Endothelial cell of umbilical vein (primary cell): ENCODE measurements around the gene EEIG1. TPM values are rescaled to one million over a fixed set of nuclear protein-coding genes. Genes with fewer than 3 reads are reported as not detected.

ENCODE experiments used
- BruUV-seq: library from RNA; stranded (reverse); fragments of 400-500 nt; replicated peaks from 2 replicates; lab custom pipeline; 2021; lab: Mats Ljungman, UMichigan
- CTCF ChIA-PET: fragments of 300-600, 350-600 bp; sonication (Branson Sonifier 250); formaldehyde crosslinking; loops from one replicate; lab custom pipeline; 2021; ENCODE audit warnings: antibody characterized with exemption, inconsistent platforms; lab: Charles Lee
- POLR2A ChIA-PET: fragments of 300-600, 350-600 bp; sonication (Branson Sonifier 250); formaldehyde crosslinking; loops from one replicate; lab custom pipeline; 2021; ENCODE audit warnings: antibody characterized with exemption, inconsistent platforms; lab: Charles Lee
- DNase-seq: peaks from one replicate; pipeline ENCODE4 v3.0.0-alpha.2; 2011; ENCODE audit warnings: low read depth, low spot score
- FAIRE-seq: peaks from 2 replicates; lab custom pipeline; 2011; peaks lifted over from hg19 to GRCh38; lab: Jason Lieb, UNC
- H2AFZ ChIP-seq: 2 replicates; pipeline ENCODE4 v1.6.0; 2012; ENCODE audit warnings: low read depth, low read length, control low read depth, inconsistent platforms
- H3K27ac ChIP-seq: 2 replicates; pipeline ENCODE4 v1.5.1; 2011; ENCODE audit warnings: low read depth, mild to moderate bottlenecking, control low read depth, low read length, moderate library complexity; ENCODE audit not compliant: insufficient read depth
- H3K27me3 ChIP-seq, 2 experiments: 2 replicates each; pipeline versions ENCODE4 v1.6.0 to v1.6.1; 2011; ENCODE audit warnings: low read length in 2 of 2, mixed read lengths in 1 of 2; ENCODE audit not compliant: control insufficient read depth in 2 of 2, insufficient read depth in 2 of 2
- H3K36me3 ChIP-seq, 2 experiments: 2 replicates in 1 of 2; 3 replicates in 1 of 2; pipeline ENCODE4 v1.5.1; 2011; ENCODE audit warnings: low read length in 2 of 2, mild to moderate bottlenecking in 1 of 2, moderate library complexity in 1 of 2; ENCODE audit not compliant: control insufficient read depth in 2 of 2, insufficient read depth in 2 of 2; ENCODE audit errors: extremely low read depth in 1 of 2
- H3K4me1 ChIP-seq: 3 replicates; pipeline ENCODE4 v1.5.1; 2011; ENCODE audit warnings: mild to moderate bottlenecking, low read length; ENCODE audit not compliant: control insufficient read depth, insufficient read depth; ENCODE audit errors: extremely low read depth
- H3K4me2 ChIP-seq: 2 replicates; pipeline ENCODE4 v1.6.1; 2011; ENCODE audit warnings: low read length, control low read depth, mixed read lengths; ENCODE audit not compliant: insufficient read depth
- H3K4me3 ChIP-seq, 3 experiments: fragments of 200-600 bp in 1 of 3; sonication (generic), shearing (Covaris generic) in 1 of 3; replicated peaks in 1 of 3; 2 replicates each; pipeline ENCODE4 v1.5.1; 2011 to 2016; ENCODE audit warnings: control low read depth in 3 of 3, low read length in 3 of 3, mild to moderate bottlenecking in 2 of 3, inconsistent platforms in 1 of 3, low read depth in 1 of 3, moderate library complexity in 1 of 3; ENCODE audit not compliant: insufficient read depth in 1 of 3
- H3K79me2 ChIP-seq: 2 replicates; pipeline ENCODE4 v1.6.0; 2012; ENCODE audit warnings: low read length, inconsistent platforms; ENCODE audit not compliant: control insufficient read depth, insufficient read depth
- H3K9ac ChIP-seq: replicated peaks from 2 replicates; pipeline ENCODE3; 2011; ENCODE audit warnings: low read length, control low read depth; ENCODE audit not compliant: insufficient read depth; ENCODE audit errors: extremely low read depth
- H3K9me1 ChIP-seq: replicated peaks from 3 replicates; pipeline ENCODE4 v1.6.0; 2011; ENCODE audit warnings: mild to moderate bottlenecking, low read length; ENCODE audit not compliant: control insufficient read depth, insufficient read depth; ENCODE audit errors: extremely low read depth
- H3K9me3 ChIP-seq: replicated peaks from 2 replicates; pipeline ENCODE4 v1.5.1; 2012; ENCODE audit warnings: low read length, inconsistent platforms; ENCODE audit not compliant: control insufficient read depth, insufficient read depth
- H4K20me1 ChIP-seq: replicated peaks from 2 replicates; pipeline ENCODE3; 2011; ENCODE audit warnings: mild to moderate bottlenecking, low read length; ENCODE audit not compliant: control insufficient read depth, insufficient read depth; ENCODE audit errors: extremely low read depth
- CTCF ChIP-seq, 2 donors: IDR thresholded peaks; 1 replicate in 1 of 2; 2 replicates in 1 of 2; pipeline ENCODE4 v1.5.1; 2011; ENCODE audit warnings: low read length in 2 of 2, mild to moderate bottlenecking in 2 of 2, moderate library complexity in 2 of 2, control low read depth in 1 of 2, inconsistent platforms in 1 of 2, low read depth in 1 of 2; ENCODE audit not compliant: insufficient read depth in 1 of 2; ENCODE audit errors: extremely low read depth in 1 of 2
- EZH2 ChIP-seq: IDR thresholded peaks from 2 replicates; pipeline ENCODE4 v1.6.1; 2012; ENCODE audit warnings: borderline replicate concordance, low read depth, mild to moderate bottlenecking, moderate library complexity, low read length, inconsistent platforms; ENCODE audit not compliant: severe bottlenecking
- FOS ChIP-seq: IDR thresholded peaks from 2 replicates; pipeline ENCODE4 v1.6.1; 2011; ENCODE audit warnings: mild to moderate bottlenecking, low read length, moderate library complexity, borderline replicate concordance; ENCODE audit not compliant: insufficient read depth
- GATA2 ChIP-seq: IDR thresholded peaks from 2 replicates; pipeline ENCODE4 v1.7.0; 2011; ENCODE audit warnings: low read depth, mild to moderate bottlenecking, moderate library complexity, mixed read lengths, low read length; ENCODE audit not compliant: insufficient read length, insufficient read depth
- JUN ChIP-seq: IDR thresholded peaks from 2 replicates; pipeline ENCODE4 v1.6.1; 2011; ENCODE audit warnings: borderline replicate concordance, low read depth; ENCODE audit not compliant: insufficient read length, insufficient read depth
- MAX ChIP-seq: IDR thresholded peaks from 2 replicates; pipeline ENCODE4 v1.6.1; 2011; ENCODE audit not compliant: insufficient read depth, insufficient read length
- MYC ChIP-seq: IDR thresholded peaks from one replicate; pipeline ENCODE4 v1.6.1; 2011; ENCODE audit warnings: mild to moderate bottlenecking, low read depth, low read length
- POLR2A ChIP-seq: IDR thresholded peaks from 2 replicates; pipeline ENCODE4 v1.6.1; 2012; ENCODE audit warnings: low read depth, mild to moderate bottlenecking, control low read depth, low read length
- POLR2AphosphoS5 ChIP-seq: IDR thresholded peaks from 2 replicates; pipeline ENCODE4 v1.6.1; 2012; ENCODE audit warnings: low read depth, mild to moderate bottlenecking, control low read depth, low read length, moderate library complexity; ENCODE audit not compliant: insufficient read depth
- dilution Hi-C: fragments of 300-500 bp; cut with MboI; formaldehyde crosslinking; loops from one replicate; pipeline ENCODE4 v1.15.0; 2019; ENCODE audit warnings: low sequenced_read_pairs; ENCODE audit not compliant: extremely low pct_ligation_motif_present
- intact Hi-C: fragments of 100-400 bp; cut with micrococcal nuclease; formaldehyde crosslinking; loops from one replicate; pipeline ENCODE4 v1.10.0; 2022
- polyA plus RNA-seq, 4 experiments: library from polyadenylated mRNA; depleted of rRNA in 3 of 4; stranded (reverse) in 3 of 4; unstranded in 1 of 4; fragments of >200 nt; gene quantifications; 2 replicates each; pipeline versions ENCODE4 v1.2.1 to v1.2.3, GENCODE V29; 2011 to 2012; ENCODE audit warnings: missing spikeins in 1 of 4
- total RNA-seq: library from RNA; stranded (reverse); gene quantifications from 2 replicates; pipeline ENCODE4 v1.2.3, GENCODE V29; 2021

EEIG1 gene
- total and polyA plus RNA-seq, 2 donors (not counting 3 experiments of a cell fraction or from before 2014, with no cell fraction given): 8.4 to 19.0 TPM

- dilution Hi-C loops: no loop called here
- intact Hi-C loops: no loop called here
- Histone ChIP-seq H2AFZ (peak overlapping the region; percentile 78), H3K4me3 (no peak overlapping the region), H3K27me3 (no peaks in the 10 kb centered on the region), H4K20me1 (no peaks in the 10 kb centered on the region), H3K9me3 (no peaks in the 10 kb centered on the region), H3K9ac (peak overlapping the region; percentile 14), H3K9me1 (no peaks in the 10 kb centered on the region), H3K4me2 (no peak overlapping the region), H3K27ac (peak overlapping the region; percentile 67), H3K79me2 (no peaks in the 10 kb centered on the region), H3K4me1 (peaks cover 22% of the 10 kb centered on the region), H3K36me3 (no peaks in the 10 kb centered on the region)
- POLR2A ChIA-PET: no interaction called here
- DNase-seq (no peak), FAIRE-seq (no peak)
- no peak for TF ChIP-seq MAX
- TF ChIP-seq POLR2AphosphoS5: no peak
- TF ChIP-seq POLR2A: no peak
- TF ChIP-seq FOS: no peak
- TF ChIP-seq GATA2: no peak
- TF ChIP-seq JUN: no peak
- TF ChIP-seq CTCF (IDR thresholded peaks at IDR 0.05; ENCODE audit: extremely low read depth in 1 of 2, insufficient read depth in 1 of 2, low read depth in 1 of 2, low read length in 2 of 2): no peak
- TF ChIP-seq EZH2: no peak
- no peak for TF ChIP-seq MYC
- CTCF ChIA-PET: interaction anchor here (0.7 to 1.8 kb wide), 5 partner anchors 10 to 59 kb away, joined by 3 to 16 read pairs (median 4); no protein-coding TSS in a partner anchor
- BruUV-seq: TSS peak; percentile 43
These were observed 20.5 kb upstream of the EEIG1 start for GRCh38 chr9:128001151-128001778.
